HG03064 (cell line): ENCODE measurements around the gene RARG.
"Not testable (repeated sequence)": the region's sequence is repeated elsewhere in the genome, so short reads cannot be mapped to it uniquely, and the experiment has no call there.

ENCODE experiments used
- ATAC-seq: cut with Tn5 transposase; IDR thresholded peaks from one replicate; pipeline ENCODE4 v1.9.1; 2021; ENCODE audit warnings: low read depth; ENCODE audit not compliant: unreplicated experiment

Gene RARG

DNA sequence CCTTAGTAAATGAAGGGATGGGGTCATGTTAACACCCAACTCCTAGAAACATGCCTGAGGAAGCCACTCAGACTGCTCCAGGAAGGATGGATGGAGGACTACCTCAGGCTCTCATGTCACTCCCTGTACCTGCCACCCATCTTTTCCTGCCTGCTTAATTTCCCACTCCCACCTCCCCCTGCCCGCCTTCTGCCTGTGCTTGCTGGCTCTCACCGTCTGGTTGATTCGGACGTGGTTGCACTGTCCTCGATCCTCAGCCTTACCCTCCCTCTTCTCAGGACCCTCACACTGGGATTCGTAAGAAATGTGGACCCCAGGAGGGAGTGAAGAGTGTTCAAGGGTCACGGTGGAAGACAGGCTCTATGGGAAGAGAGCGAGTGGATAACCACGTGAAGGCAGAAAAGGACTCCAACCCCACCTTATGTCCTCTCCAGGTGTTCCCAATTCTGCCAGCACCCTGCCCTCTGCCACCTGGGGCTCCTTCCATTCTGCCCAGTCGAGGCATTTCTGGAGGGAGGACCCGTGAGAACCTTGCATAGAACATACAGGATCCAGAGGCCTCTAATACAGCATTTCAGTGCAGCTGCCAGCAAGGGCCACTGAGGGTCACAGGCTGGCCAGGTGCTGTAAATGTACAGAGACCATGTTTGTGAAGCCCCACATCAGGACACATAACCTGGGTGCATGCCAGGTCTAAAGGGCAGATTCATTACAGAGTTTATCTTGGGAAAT is 37.9 kb downstream of the RARG start:
- no peak for ATAC-seq

DNA sequence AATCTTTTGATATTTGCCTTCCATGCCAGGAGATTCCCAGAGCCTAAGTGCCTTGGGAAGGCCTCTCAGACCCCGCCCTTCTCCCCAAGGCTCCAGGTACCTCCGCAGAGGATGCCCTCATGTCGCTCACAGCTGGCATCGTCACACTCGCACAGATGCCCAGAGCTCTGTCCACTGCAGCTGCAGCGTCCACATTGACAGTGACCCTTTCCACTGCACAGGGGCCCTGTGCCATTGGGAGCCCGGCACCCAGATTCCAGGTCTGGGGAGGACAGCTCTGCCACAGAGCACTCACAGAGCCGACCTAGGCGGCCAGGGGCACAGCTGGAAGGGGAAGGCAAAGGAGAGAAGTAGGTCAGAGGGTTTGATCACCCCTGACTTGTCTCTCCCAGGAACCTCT is 39.0 kb downstream of the RARG start:
- ATAC-seq, result no peak

DNA sequence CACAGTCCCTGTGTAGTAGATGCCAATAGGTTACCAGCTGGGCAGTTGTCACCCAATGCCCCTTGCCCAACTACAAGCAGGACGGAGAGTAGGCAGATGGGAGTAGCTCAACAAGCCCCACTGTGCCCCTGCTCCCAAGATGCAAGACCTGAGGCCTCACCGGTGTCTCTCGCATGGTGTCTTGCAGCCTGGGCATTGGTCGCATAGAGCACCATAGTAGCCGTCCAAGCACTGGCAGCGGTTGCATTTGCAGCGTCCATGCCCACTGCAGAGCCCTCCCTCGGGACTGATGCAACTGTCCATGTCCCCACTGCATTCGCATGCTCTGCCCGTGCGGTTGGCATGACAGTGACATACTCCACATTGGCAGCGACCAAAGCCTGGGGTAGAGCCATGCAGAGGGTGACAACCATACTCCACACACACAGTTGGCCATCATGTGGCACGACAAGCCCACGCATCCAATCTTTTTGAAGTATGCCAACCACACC is 39.4 kb downstream of the RARG start:
- no peak for ATAC-seq

DNA sequence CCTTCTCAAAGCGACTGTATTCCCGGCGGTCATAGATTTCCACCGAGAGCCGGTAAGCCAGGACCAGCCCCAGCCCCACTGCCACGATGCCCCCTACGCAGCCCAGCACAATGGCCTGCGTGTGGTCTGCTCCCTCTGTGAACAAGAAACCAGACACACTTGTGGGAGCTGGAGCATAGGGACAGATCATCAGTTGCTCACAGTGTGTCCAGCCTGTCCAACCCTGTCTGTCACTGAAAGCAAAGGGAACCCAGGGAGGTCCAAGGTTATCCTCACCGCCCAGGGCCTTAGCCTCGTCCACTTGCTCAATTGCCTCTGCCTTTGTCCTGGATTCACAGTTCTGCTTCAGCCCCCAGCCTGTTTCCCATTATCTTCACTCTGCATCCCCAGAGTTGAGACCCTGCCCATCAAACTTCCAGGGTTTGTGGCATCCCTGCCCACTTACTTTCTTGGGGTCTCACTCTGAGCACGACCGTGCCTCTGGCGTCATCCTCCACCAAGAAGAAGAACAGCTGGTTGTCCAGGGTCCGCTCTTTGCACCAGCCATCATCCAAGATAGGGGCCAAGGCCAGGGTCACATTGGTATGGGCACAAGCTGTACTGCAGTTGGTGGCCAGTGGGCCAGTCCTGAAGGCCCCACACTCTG is 40.0 kb downstream of the RARG start:
- ATAC-seq, result no peak

DNA sequence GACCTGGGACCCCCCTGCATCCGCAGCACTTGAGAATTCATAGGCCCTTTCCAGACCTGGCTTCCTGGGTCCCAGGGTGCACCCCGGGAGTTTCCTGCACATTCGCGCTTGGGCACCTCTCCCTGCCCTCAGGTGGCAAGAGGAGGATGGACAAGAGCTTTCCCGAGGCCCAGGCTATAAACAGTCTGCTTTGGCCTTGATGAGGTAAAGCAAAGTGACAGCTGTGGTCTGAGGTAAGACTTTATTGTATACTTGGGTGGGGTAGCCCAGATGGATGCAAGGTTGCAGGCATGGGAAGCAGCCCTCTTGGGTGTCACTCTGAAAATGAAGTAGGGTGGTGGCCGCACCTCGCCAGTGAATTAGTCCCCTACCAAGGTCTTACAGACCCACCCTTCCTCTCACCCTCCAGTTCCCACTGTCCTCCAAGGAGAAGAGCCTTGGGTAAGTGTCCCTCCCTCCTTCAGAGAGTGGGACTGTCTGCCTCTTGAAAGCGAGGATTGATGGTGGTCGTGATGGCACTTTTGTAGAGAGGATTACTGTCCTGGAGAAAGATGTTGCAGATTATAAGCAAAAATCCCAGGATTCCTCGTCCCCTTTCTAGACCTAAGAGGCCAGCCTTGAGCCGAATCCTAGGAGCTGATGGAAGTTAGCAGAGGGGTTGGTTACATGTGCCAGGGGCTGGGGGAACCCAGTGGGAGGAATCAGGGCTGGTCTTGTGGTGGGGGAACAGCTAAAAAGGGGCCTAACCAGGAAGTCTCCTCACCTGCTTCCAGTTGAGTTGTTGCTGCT is 40.7 kb downstream of the RARG start:
- no peak for ATAC-seq

DNA sequence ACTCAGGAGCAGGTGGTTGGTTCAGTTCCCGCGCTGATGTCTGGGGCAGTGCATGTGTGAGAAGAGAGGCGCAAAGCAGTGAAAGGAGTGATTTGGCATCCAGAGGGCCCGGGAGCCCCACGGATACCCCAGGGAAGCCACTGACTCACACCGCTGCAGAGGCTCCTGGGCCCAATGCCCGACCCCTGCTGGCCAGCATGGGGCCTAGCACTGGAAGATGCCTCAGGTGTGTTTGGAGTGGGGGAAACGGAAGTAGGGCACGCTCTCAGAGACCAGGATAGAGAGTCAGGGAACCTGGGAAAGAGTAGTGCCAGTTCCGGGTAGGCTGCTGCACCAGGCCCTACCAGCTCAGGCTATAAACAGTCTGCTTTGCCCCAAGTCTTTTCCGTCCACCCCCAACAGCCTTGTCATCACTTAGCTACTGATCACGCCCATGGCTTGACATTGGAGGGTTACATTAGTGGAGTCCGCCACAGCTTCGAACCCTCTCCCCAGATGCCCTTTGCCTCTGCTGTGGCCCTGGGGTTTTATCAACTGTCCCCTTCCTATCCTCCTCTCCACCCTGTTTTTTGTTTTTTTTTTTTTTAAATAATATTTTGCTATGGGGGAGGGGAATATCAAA is 41.8 kb downstream of the RARG start:
- no peak for ATAC-seq

DNA sequence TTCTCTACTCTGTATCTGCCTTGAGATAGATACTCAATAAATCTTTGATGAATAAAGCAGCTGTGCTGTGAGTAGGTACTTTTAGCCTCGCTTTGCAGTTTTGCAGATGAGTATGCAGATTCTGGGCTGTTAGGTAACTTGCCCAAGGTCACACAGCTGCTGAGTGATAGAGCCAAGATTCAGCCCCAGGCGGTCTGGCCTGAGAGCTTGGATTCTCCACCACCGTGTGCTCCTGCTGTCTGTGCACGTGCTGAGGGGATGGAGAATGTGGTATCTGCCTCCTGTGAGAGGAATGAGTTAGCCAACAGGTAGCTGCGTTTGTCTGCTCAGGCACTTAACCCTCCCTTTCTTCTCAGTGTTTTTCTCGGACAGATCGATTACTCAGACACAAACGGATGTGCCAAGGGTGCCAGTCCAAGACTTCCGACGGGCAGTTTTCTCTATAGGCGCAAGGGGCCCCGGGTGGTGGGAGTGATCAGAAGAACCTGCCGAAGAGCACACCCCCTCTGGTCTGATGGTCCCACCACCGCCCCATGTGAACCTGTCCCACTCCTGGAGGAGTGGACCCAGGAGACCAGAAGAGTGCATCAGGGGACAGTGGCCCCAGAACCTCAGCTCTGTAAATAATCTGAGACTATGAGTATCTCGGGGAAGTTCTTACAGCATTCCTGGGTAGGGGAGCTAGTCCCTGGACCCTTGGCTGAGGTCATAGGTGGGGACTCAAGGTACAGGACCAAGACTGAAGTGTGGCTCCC is 44.7 kb downstream of the RARG start:
- ATAC-seq, result no peak

DNA sequence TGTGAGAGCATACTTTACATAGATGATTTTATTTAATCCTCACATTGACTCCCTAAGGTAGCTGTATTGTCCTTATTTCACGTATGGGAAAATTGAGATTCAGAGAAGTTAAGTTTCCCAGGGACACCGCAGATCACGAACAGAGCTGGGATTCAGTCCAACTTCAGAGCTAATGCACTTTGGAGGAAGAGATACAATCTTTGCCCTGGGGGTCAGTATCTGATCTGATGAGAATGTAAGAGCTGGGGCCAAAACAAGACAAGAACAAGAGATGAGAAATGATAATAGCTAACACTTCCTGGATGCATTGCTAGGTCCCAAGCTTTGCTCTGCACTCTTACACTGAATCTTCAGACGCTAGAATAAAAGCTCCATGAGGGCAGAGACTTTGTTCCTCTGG is 45.3 kb downstream of the RARG start:
- no peak for ATAC-seq

DNA sequence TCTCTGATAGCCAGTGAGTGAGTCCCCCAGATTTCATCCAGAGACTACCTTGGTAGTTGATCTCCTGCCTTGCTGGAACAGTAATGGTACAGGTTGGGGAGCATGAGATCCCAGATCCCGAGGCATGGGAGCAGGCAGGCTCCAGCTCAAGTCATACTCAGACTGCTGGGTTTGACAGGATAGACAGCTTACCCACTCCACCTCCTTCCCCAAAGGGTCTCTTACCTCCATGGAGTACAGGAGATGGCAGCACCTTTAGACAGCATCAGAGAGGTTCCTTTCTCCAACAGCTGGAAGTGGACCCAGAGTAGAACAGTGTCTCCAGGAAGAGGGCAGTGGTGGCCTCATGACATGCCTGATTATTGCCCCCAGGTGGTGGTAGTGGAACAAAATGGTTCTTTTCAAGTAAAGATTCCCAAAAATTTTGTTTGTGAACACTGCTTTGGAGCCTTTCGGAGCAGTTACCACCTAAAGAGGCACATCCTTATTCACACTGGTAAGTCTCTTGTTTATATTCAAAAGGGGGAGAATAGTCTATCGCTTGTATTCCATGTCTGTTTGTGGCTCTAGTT is 46.3 kb downstream of the RARG start:
- no peak for ATAC-seq

DNA sequence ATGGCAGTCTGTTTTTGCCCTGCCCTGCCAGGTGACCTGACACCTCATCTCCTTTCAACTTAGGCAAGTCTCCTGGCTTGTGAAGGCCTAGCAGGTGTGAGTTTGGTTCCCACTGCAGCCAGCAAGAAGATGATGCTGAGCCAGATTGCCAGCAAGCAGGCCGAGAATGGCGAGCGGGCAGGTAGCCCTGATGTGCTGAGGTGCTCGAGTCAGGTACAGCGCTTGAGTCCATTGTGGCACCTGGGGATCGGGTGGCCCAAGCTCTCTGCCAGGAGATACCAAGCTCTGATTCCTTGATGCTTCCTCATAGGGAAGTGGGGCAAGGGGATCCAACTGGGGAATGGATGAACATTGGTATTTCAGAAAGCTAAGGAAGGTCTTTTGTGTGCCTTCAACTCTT is 47.2 kb downstream of the RARG start:
- ATAC-seq, result no peak

DNA sequence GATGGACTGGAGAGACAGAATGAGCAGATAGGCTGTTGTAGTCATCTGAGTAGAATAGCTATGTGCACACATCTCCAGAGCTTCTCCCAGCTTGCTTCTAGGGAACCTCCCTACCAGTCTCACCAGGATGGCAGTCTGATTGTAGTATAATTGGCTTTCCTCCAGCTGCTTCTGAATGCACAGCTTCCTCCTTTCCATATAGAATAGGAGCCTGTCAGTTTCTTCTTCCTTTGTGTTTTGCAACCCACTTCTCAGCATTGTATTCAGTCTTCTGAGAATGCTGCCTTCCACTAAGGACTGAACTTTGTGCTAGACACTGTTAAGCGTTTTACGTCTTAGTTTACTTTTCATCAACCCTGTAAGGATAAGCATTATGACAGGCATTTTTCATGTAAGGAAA is 49.1 kb downstream of the RARG start:
- no peak for ATAC-seq

DNA sequence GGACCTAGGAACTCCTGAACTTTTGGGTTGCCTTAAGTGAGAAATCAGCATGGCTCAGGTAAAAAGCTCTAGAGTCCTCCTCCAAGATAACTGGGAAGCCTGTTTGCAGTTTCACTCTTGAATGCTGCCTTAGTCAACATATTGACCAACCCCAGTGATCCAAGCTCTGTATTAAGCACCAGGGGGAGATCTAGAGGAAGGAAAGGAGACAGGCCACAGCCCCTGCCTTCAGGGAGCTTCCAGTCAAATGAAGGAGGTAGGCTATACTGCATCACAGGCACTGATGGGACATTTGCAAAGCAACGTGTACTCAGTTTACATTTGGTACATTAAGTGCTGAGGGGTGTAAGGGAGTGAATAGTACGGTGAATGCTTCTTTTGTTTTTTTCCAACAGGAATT is 50.1 kb downstream of the RARG start:
- no peak for ATAC-seq

DNA sequence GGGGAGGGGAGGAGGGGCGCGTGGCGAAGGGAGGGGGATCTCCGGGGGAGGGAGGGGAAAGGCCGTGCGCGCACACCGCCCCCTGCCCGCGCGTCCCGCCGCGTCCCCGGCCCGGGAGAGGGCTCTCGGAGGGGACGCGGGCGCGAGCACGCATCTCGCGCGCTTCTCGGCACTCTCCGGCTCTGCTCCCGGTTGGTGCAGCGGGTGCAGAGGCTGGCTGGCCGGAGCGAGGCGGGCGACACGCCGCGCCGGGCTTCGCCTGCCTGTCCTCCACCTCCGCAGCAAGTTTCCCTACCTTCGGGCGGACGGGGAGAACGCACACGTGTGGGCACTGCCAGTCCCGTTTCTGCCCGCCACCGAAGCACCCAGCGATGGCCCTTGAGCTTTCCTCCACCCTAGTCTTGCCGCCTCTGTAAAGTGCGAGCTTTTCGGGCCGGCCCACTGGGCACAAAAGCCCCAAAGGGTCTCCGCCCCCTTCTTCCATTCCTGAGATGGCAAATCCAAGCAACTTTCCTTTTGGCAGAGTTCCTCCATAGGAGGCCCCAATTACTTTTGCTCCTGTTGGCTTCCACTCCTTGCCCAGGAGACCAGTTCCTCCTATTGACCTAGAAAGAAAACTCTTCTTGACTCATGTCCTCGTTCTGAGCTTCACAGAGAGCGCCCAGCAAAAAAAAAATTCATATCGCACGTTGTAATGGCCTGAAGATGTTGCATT is 50.9 kb downstream of the RARG start:
- ATAC-seq, result peak; percentile 40

DNA sequence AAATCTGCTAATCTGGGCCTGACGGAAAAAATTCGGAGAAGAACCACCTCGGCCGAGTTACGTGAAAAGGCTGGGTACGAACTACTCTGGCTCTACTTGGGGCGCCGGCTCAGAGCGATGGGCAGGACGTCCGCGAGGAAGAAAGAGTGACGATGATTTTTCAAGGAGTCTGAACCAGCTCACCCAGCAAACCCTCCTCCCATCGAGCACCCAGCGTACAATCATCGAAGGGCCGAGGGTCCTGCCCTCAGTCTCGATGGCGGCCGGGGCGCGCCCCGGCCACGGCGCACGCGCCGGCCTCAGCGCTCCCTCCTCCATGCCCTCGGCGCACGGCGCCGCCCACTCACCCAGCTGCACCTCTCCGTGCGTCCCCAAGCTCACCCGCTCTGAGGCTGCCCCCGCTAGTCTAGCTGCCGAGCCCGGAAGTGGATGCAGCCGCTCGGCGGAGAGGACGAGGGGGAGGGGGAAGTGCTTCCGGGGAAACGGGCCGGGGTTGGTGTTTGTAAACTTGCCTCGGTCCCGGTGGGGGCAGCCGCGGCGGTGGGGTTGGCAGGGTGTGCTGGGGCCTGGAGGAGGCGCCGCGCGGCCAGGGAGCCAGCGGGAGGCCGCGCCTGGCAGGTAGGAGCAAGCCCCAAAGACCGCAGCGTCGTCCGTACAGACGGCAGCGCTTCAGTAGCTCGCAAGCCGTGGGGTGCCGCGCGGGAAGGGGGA is 51.6 kb downstream of the RARG start, which contains the start of the genes CSAD and ZNF740:
Gene CSAD, minus strand, starts transcription at position 706 of the 711 bp plus-strand sequence. CDS start 7,455 bp downstream, outside the sequence.
Gene ZNF740, plus strand, starts transcription at position 503 of the 711 bp plus-strand sequence. CDS start 1,262 bp downstream, outside the sequence.
- peak; percentile 95 for ATAC-seq

DNA sequence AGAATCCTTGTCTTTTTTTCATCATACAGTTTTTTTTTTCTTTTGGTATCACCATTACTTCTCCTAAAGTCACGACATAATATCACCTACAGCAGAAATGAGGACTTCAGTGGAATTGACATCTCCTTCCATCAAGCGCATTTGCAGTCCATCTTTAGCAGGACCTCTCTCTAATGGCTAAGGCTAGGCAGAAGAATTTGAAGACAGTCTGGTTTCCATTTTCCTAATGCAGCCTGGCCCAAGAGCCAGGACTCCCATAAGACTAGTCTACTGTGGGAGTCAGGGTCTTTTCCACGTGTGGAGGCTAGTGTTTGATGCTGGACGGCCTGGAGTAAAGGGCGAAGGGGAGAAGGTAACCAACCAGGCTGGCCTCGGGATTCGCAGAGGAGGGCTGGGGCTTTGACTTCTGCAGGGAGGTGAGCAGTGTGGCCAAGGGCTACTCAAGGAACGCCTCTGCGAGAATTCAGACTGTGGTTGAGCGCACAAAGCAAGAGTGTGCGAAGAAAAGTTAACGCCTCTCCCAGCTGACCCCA is 52.3 kb downstream of the RARG start:
- ATAC-seq, result peak; percentile 7

DNA sequence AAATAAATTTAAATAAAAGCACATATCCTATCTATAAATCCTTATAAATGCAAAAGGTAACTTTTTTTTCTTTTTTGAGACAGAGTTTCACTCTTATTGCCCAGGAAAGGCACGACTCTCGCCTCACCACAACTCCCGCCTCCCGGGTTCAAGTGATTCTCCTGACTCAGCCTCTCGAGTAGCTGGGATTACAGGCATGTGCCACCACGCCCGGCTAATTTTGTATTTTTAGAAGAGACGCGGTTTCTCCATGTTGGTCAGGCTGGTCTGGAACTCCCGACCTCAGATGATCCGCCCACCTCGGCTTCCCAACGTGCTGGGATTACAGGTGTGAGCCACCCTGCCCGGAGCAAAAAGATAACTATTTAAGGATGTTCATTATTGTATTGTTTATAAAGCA is 53.2 kb downstream of the RARG start:
- not testable (repeated sequence) for ATAC-seq

DNA sequence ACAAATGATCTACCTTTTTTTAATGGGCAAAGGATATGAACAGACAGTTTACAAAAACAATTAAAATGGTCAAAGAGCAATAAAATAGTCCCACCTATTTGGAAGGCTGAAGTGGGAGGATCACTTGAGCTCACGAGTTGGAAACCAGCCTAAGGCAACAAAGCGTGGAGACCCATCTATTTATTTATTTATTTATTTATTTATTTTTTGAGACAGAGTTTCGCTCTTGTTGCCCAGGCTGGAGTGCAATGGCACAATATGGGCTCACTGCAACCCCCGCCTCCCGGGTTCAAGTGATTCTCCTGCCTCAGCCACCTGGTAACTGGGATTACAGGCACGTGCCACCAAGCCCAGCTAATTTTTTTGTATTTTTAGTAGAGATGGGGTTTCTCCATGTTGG is 54.6 kb downstream of the RARG start:
- ATAC-seq, result not testable (repeated sequence)

DNA sequence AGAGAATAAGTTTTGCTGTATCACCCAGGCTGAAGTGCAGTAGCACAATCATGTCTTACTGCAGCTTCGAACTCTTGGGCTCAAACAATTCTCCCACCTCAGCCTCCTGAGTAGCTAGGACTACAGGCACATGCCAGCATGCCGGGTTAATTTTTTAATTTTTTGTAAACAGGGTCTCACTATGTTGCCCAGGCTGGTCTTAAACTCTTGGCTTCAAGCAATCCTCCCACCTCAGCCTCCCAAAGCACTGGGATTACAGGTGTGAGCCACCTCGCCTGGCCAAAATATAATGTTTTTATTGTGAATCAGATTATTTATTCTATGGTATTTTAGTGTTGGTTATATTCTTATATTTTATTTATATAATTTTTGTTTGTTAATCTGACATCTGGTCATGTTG is 55.3 kb downstream of the RARG start:
- ATAC-seq, result no peak
